Measurements from ENCODE around the gene RAB12.
"Not testable (repeated sequence)": the region's sequence is repeated elsewhere in the genome, so short reads cannot be mapped to it uniquely, and the experiment has no call there.

The RAB12 gene

GRCh38 chr18:8639762-8640161, 30.5 kb downstream of the RAB12 start:
- in situ Hi-C loops (cut with MboI; ENCODE audit: low sequenced_read_pairs): no loop called here

GRCh38 chr18:8643326-8643878, 34.2 kb downstream of the RAB12 start:
- in situ Hi-C loops (cut with MboI; ENCODE audit: low sequenced_read_pairs): no loop called here

- in situ Hi-C loops (cut with MboI; ENCODE audit: low sequenced_read_pairs): not testable (repeated sequence)
Measured at GRCh38 chr18:8647359-8647758, 38.1 kb downstream of the RAB12 start.

DNA sequence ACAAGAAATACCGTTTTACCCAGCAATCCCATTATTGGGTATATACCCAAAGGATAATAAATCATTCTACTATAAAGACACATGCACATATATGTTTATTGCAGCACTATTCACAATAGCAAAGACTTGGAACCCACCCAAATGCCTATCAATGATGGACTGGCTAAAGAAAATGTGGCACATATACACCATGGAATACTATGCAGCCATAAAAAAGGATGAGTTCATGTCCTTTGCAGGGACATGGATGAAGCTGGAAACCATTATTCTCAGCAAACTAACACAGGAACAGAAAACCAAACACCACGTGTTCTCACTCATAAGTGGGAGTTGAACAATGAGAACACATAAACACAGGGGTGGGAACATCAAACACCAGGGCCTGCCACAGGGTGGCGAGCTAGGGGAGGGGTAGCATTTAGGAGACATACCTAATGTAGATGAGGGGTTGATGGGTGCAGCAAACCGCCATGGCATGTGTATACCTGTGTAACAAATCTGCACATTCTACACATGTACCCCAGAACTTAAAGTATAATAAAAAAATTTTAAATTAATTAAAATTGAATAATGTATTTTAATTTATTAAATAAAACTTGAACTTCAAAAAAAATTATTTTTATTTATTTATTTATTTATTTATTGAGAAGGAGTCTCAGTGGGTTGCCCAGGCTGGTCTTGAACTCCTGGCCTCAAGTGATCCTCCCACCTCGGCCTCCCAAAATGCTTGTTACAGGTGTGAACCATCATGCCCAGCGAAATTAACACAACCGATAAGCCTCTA, 42.4 kb downstream of the RAB12 start:
- in situ Hi-C loops (cut with MboI; ENCODE audit: low sequenced_read_pairs): not testable (repeated sequence)

GRCh38 chr18:8654503-8655451, 45.5 kb downstream of the RAB12 start:
- in situ Hi-C loops (cut with MboI; ENCODE audit: low sequenced_read_pairs): no loop called here

GRCh38 chr18:8656232-8656631, 47.0 kb downstream of the RAB12 start:
- in situ Hi-C loops (cut with MboI; ENCODE audit: low sequenced_read_pairs): no loop called here

DNA sequence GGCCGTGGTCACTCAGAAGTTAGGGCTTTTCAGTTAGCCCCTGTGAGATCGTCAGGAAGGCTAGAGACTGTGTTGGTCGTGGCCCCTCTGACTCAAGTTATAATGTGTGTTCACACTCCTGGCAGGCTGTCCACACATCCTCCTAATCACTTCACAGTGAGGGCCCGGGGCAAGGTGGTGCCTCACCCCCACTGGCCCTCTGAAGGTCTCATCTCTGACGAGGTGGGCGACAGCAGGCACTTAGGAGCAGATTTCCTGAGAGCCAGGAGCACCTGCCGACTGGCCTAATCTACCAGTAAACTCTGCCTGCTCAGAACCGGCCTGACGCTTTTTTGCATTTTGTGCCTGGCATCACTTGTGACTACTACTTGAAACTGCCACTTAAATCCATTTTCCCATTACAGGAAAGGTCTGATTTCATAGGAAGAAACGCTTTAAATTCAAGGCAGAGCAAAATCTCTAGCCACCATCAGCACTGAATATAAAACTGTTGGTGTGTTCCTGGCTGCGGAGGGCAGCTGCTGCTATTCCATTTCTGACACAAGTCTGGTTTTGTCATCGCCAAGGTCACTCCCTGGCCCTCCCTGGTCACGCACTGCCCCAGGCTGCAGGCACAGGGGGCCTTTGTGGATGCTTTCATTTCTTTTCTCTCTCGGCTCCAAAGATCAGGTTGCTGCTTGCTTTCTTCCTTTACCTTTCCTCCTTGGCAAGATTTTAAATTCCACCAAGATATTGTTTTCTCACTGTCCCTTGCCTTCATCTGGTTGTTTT, 48.0 kb downstream of the RAB12 start:
- in situ Hi-C loops (cut with MboI; ENCODE audit: low sequenced_read_pairs): no loop called here

DNA sequence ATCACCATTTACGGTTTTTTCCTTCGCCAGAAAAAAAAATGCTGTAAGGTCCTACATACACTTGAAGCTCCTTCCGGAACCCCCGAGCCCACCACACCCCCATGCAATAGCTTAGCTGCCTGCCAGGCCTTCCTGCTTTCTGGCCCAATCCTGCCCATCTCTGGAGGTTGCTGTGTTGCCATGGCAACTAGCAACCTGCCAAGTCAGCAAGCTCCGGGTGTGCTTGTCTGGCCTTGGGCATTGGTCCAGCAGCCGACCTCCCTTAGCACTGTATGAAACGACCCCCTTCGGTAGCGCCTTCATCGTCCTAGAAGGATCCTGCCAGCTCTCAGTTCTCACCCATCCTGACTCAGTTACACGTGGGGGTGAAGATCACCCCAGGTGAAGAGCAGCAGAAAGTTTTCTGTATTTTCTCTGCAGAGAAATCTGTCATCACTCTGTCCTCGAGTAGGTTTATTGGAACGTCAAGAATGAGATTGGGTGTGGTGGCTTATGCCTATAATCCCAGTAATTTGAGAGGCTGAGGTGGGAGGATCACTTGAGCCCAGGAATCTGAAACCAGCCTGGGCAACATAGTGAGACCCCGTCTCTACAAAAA, 48.7 kb downstream of the RAB12 start:
- in situ Hi-C loops (cut with MboI; ENCODE audit: low sequenced_read_pairs): no loop called here

- in situ Hi-C loops (cut with MboI; ENCODE audit: low sequenced_read_pairs): no loop called here
Measured at GRCh38 chr18:8658858-8659485, 49.7 kb downstream of the RAB12 start.

GRCh38 chr18:8659609-8660242, 50.5 kb downstream of the RAB12 start:
- in situ Hi-C loops (cut with MboI; ENCODE audit: low sequenced_read_pairs): no loop called here

GRCh38 chr18:8660316-8660715, 51.1 kb downstream of the RAB12 start:
- in situ Hi-C loops (cut with MboI; ENCODE audit: low sequenced_read_pairs): no loop called here

DNA sequence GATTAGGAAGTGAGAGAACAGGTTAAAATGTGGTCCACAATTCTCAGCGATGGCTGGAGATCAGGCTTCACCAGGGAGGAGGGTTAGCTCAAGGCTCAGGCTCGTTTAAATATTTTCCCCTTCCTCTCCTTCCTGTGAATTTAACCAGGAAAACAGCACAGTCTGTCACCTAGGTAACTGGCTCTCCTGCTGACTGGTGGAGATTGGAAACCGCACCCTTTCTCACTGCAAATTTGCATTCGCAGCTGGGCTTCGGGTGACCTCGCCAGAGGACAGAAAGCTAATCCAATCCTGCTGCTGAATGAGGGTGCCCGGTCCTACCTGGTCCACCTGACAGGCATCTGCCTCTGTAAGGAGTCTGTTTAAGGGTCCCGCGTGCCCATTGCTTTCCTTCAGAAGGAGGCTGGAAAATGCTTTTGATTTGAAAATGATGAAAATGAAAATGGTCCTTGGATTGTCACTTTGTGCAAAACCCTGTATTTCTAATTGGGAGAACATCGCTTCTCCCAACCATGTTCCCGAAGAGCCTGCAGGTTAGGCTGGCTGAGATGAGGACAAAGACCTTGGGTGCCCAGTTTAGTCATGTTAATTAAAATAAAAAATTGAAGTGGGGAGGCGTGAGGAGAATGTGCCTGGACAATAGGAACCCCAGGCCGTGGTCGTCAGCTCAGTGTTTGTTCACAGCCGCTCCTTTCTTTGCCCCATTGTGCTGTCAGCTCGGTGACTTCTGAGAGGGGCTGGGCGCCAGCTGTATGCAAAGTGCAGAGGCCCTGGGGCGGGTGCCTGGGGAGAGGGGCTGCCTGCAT, 52.7 kb downstream of the RAB12 start:
- in situ Hi-C loops (cut with MboI; ENCODE audit: low sequenced_read_pairs): no loop called here

DNA sequence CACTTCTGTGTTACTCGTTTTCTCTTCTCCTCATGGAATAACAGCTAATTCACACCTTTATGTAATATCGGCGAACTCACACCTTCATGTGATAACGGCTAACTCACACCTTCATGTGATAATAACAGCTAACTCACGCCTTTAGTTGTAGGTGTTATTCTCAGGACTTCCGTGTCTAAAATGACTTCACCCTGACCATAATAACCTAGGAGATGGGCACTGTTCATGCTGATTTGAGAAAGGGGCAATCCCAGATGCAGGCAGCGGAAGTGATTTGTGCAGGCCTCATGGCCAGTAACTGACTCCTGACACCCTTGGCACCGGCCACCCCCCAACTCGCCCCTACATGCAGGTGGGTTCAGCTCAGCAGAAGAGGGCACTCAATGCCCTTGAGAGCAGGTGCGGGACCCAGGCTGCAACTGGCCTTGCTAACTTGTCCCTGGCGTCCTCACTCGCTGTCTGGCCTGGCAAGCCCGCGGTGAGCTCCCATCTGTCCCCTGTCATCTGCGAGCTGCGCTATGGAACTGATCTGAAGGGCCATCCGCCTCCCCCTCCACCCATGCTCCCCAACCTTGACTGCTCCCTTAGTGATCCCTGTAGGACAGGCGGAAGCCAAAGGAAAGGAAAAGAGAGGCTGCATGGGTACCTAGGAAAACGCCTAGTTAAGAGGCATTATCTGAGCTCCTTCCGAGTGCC, 53.5 kb downstream of the RAB12 start:
- in situ Hi-C loops (cut with MboI; ENCODE audit: low sequenced_read_pairs): no loop called here

DNA sequence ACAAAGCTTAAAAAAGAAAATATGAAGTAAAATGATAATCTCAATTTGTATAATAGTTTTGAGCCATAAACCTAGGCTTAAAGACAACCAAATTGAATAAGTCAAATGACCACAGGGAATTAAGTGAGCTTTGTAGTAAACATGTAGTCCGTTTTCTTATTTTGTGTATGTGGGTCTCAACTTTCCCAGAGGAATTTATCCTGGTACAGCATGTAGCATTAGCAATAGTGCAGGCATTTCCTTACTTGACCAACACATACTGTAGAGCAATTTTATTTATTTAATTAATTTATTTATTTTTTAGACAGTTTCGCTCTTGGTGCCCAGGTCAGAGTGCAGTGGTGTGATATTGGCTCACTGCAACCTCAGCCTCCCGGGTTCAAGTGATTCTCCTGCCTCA, 58.6 kb downstream of the RAB12 start:
- in situ Hi-C loops (cut with MboI; ENCODE audit: low sequenced_read_pairs): no loop called here

- in situ Hi-C loops (cut with MboI; ENCODE audit: low sequenced_read_pairs): no loop called here
Measured at GRCh38 chr18:8668381-8668780, 59.1 kb downstream of the RAB12 start.

DNA sequence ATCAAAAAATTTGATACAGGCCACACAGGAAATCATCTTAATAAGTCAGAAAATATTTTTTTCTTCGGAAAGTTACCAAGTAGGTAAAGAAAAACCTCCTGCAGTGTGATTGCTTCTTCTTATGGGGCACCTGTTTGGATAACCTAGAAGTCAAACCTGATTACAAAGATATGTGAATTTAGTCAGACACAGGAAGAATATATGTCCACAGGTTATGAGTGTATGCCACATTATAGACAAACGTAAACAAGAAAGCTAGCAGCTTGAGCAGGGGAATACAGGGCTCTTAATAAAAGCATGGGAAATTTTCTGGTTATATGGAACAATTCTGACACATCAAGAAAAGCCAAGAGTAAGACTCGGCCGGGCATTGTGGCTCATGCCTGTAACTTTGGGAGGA, 60.3 kb downstream of the RAB12 start:
- in situ Hi-C loops (cut with MboI; ENCODE audit: low sequenced_read_pairs): no loop called here

- in situ Hi-C loops (cut with MboI; ENCODE audit: low sequenced_read_pairs): no loop called here
Measured at GRCh38 chr18:8673256-8674209, 64.3 kb downstream of the RAB12 start.
